Esophagus muscularis mucosa (tissue), 4 donors: ENCODE measurements around the gene BIN1. TPM values are rescaled to one million over a fixed set of nuclear protein-coding genes. Genes with fewer than 3 reads are reported as not detected.

Source experiments
- DNase-seq: peaks from one replicate; pipeline ENCODE4 v3.0.0-alpha.2; 2017; ENCODE audit errors: extremely low spot score
- H3K27ac ChIP-seq, 4 donors: fragments of 200-600 bp; sonication (generic); replicated peaks in 1 of 4; 1 replicate in 3 of 4; 2 replicates in 1 of 4; pipeline ENCODE4 v1.5.1; 2016 to 2019; ENCODE audit warnings: mild to moderate bottlenecking in 1 of 4
- H3K27me3 ChIP-seq, 4 donors: fragments of 200-600 bp; sonication (generic); one replicate each; pipeline versions ENCODE4 v1.5.1 to v1.6.0; 2016 to 2019
- H3K36me3 ChIP-seq, 4 donors: fragments of 200-600 bp; sonication (generic); one replicate each; pipeline ENCODE4 v1.5.1; 2016 to 2019
- H3K4me1 ChIP-seq, 4 donors: fragments of 200-600 bp; sonication (generic); one replicate each; pipeline ENCODE4 v1.5.1; 2016 to 2019
- H3K4me3 ChIP-seq, 4 donors: fragments of 200-600 bp; sonication (generic); 1 replicate in 2 of 4; 2 replicates in 2 of 4; pipeline ENCODE4 v1.5.1; 2016 to 2019; ENCODE audit warnings: mild to moderate bottlenecking in 4 of 4, moderate library complexity in 1 of 4
- H3K9me3 ChIP-seq, 4 donors: fragments of 200-600 bp; sonication (generic); 1 replicate in 3 of 4; 2 replicates in 1 of 4; pipeline ENCODE4 v1.5.1; 2016 to 2019
- CTCF ChIP-seq, 3 experiments: fragments of 200-600 bp in 2 of 3; fragments of 450-650 bp in 1 of 3; sonication (generic) in 2 of 3; IDR thresholded peaks; one replicate each; pipeline ENCODE4 v1.5.1; 2017 to 2019; ENCODE audit warnings: antibody characterized with exemption in 3 of 3, mild to moderate bottlenecking in 2 of 3, moderate library complexity in 1 of 3
- EP300 ChIP-seq: sonication (generic); formaldehyde crosslinking; IDR thresholded peaks from one replicate; pipeline ENCODE4 v1.6.1; 2017; ENCODE audit warnings: antibody characterized with exemption
- POLR2A ChIP-seq: fragments of 450-650 bp; IDR thresholded peaks from one replicate; pipeline ENCODE4 v1.6.1; 2017; ENCODE audit warnings: antibody characterized with exemption, moderate library complexity, mild to moderate bottlenecking, low read depth
- POLR2AphosphoS5 ChIP-seq, 2 donors: sonication (generic); formaldehyde crosslinking; IDR thresholded peaks; one replicate each; pipeline ENCODE4 v1.6.1; 2017; ENCODE audit warnings: antibody characterized with exemption in 2 of 2
- WGBS: methylation state at CpG from one replicate; pipeline ENCODE4 v1.1.5; 2018; 5-methylcytosine and 5-hydroxymethylcytosine counted together
- intact Hi-C: fragments of 100-400 bp; cut with DNase I; formaldehyde crosslinking; loops from one replicate; pipeline ENCODE4 v1.15.1; 2023
- total RNA-seq, 4 donors: library from RNA; depleted of rRNA; stranded (reverse); fragments of >200 nt; gene quantifications; one replicate each; pipeline versions ENCODE4 v1.1.0 to v1.2.1, GENCODE V29; 2016

Gene BIN1
- total RNA-seq, 4 donors from 2014 or later, result 32.4 to 78.2 (median 50.2) TPM

DNA sequence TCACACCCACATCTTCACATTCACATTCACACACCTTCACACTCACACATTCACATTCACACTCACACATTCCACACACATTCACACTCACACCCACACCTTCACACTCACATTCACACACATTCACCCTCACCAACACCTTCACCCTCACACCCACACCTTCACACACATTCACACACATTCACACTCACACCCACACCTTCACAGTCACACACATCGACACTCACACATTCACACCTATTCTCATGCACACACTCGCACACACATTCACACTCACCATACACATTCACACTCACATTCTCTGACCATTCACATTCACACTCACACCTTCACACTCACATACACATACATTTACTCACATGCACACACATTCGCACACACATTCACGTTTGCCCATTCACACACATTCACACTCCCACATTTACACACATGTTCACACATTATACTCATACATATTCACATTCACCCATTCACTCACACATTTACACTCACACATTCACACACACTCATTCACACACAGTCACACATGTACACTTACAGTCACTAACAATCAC, 62.7 kb downstream of the BIN1 start:
- H3K27ac ChIP-seq, result no peak overlapping the region
- H3K27me3 ChIP-seq, result no peaks in the 10 kb centered on the region
- DNase-seq, result no peak
- 94% methylated on average over 4 of the region's 4 CpGs for WGBS
- H3K4me3 ChIP-seq, result no peak overlapping the region
- H3K9me3 ChIP-seq, result no peaks in the 10 kb centered on the region
- H3K4me1 ChIP-seq, result peaks cover 0 to 8% (median 5%) of the 10 kb centered on the region in 4 donors
- H3K36me3 ChIP-seq, result peaks cover 0 to 18% (median 7%) of the 10 kb centered on the region in 4 donors
- TF ChIP-seq POLR2AphosphoS5 (IDR thresholded peaks at IDR 0.05) (no peak), CTCF (IDR thresholded peaks at IDR 0.05) (no peak)
- intact Hi-C loops, result no loop called here

DNA sequence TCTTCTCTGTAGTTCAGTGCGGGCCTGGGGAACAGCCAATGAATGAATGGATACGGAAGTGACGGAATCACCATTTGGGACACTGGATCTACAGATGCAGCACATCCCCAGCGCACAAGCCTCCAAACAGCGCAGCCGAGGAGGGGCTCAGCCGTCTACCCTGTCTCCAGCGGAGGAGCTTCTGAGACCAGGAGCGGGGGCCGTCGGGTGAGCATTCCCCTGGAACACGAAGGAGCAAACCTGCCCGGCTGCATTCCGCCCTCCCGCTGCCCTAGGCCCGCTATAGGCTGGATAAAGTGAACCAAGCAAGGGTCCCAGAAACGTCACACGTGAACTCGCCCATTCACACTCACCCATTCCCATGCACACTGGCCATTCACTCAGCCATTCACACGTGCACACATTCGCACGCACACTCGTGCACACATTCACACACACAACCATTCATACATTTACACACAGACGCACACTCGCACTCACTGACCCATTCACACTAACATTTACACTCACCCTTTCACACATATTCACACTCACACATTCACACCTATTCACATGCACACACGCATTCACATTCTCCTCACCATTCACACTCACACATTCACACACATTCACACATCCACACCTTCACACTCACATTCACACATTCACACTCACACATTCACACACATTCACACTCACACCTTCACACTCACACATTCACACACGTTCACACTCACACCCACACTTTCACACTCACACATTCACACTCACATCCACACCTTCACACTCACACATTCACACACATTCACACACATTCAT, 63.4 kb downstream of the BIN1 start:
- no peak for TF ChIP-seq POLR2AphosphoS5 (IDR thresholded peaks at IDR 0.05)
- TF ChIP-seq CTCF (IDR thresholded peaks at IDR 0.05), result no peak
- no peak for TF ChIP-seq EP300
- no peak for TF ChIP-seq POLR2A
- intact Hi-C loops, result no loop called here
- Histone ChIP-seq H3K4me1 (peaks cover 0 to 8% (median 5%) of the 10 kb centered on the region in 4 donors), H3K27me3 (no peaks in the 10 kb centered on the region), H3K4me3 (no peak overlapping the region), H3K9me3 (no peaks in the 10 kb centered on the region), H3K36me3 (peaks cover 0 to 11% (median 5%) of the 10 kb centered on the region in 4 donors), H3K27ac (no peak overlapping the region)
- DNase-seq, result no peak
- 92% methylated on average over 26 of the region's 27 CpGs for WGBS

GRCh38 chr2:127041259-127041970, 65.5 kb downstream of the BIN1 start:
- Histone ChIP-seq H3K36me3 (no peaks in the 10 kb centered on the region), H3K27me3 (no peaks in the 10 kb centered on the region), H3K9me3 (no peaks in the 10 kb centered on the region), H3K4me3 (no peak overlapping the region), H3K27ac (no peak overlapping the region), H3K4me1 (peaks cover 0 to 13% (median 5%) of the 10 kb centered on the region in 4 donors)
- DNase-seq, result no peak
- WGBS, result 89% methylated on average over 15 of the region's 15 CpGs
- TF ChIP-seq CTCF (IDR thresholded peaks at IDR 0.05), result no peak
- TF ChIP-seq POLR2AphosphoS5 (IDR thresholded peaks at IDR 0.05), result no peak
- no peak for TF ChIP-seq EP300
- no peak for TF ChIP-seq POLR2A
- intact Hi-C loops, result no loop called here

DNA sequence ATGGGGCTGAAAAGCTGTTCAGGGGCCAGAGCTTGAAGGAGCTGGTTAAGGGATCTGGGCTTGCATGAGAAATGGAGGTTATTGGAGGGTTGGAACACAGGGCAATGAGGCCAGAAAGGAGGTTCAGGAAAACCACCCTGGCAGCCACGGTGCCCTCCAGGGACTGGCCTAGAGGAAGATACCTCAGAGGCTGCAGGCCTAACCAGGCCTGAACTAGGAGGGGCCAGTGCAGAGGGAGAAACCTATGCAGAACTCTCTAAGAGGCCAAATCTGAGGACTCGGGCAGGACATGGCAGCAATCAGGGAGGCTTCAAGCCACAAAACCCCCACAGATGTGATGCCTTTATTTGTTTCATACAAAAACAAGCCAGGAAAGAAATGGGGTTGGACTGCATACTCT, 66.8 kb downstream of the BIN1 start:
- WGBS, result 81% methylated on average over 2 of the region's 2 CpGs
- Histone ChIP-seq H3K4me1 (peaks cover 0 to 6% (median under 1%) of the 10 kb centered on the region in 4 donors), H3K27me3 (no peaks in the 10 kb centered on the region), H3K4me3 (no peak overlapping the region), H3K27ac (no peak overlapping the region), H3K36me3 (no peaks in the 10 kb centered on the region), H3K9me3 (no peaks in the 10 kb centered on the region)
- DNase-seq, result no peak
- intact Hi-C loops, result no loop called here
- TF ChIP-seq POLR2AphosphoS5 (IDR thresholded peaks at IDR 0.05) (no peak), POLR2A (no peak), CTCF (IDR thresholded peaks at IDR 0.05) (no peak), EP300 (no peak)
